EL (cell line): ENCODE measurements around the gene SPSB2.
"Not testable (repeated sequence)": the region's sequence is repeated elsewhere in the genome, so short reads cannot be mapped to it uniquely, and the experiment has no call there.

ENCODE experiments used
- DNase-seq: peaks from one replicate; pipeline ENCODE4 v3.0.0-alpha.2; 2016

SPSB2 gene, protein sequence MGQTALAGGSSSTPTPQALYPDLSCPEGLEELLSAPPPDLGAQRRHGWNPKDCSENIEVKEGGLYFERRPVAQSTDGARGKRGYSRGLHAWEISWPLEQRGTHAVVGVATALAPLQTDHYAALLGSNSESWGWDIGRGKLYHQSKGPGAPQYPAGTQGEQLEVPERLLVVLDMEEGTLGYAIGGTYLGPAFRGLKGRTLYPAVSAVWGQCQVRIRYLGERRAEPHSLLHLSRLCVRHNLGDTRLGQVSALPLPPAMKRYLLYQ

DNA sequence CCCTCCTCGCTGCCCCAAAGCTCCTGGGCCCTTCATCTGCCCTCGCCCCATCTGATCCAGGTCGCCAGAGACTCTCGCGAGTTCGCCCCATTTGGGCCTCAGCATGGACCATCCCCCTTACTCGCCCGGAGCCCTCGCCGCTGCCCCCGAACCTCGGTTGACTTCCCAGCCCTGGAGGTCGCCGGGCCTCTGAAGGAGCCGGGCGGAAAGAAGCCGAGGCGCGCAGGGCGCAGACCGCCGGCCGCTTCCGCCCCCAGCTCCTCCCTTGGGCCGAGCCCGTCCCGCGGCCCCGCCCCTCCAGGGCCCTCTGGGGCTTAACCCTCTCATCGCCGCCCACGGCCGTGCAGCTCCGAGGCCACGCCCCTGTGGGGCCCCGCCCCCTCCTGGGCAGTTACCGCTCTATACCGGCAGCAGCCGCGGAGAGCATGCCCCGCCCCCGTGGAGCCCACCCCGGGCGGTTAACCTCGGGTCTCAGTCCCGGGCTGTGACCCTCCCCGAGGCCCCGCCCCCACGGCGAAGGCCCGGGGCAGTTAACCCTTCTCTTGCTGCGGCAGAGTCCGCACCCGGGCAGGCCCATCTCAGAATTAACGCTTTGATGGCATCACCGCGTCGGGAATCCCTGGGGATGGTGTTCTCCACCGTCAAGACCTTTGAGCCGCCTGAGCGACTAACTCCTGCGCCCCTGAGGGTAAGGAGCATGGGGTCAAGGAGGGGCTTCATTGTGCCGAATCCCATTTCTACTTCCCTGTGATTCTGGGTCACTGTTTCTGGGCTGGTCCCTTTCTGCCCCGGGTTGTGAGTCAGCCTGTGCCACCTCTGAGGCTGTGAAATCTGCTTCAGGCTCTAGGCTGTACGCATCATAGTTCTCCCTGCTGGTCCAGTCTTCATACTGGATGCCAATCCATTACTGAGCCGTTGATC is at the start of gene SPSB2:
TSS of gene SPSB2 (minus strand) at position 210 of the 921 bp plus-strand sequence. CDS start 402 bp downstream, outside the sequence.
- DNase-seq, result peak; percentile 95

- DNase-seq, result no peak
Measured at GRCh38 chr12:6921996-6922946, 49.2 kb upstream of the SPSB2 start.

- no peak for DNase-seq
Measured at GRCh38 chr12:6921539-6921938, 48.4 kb upstream of the SPSB2 start.

DNA sequence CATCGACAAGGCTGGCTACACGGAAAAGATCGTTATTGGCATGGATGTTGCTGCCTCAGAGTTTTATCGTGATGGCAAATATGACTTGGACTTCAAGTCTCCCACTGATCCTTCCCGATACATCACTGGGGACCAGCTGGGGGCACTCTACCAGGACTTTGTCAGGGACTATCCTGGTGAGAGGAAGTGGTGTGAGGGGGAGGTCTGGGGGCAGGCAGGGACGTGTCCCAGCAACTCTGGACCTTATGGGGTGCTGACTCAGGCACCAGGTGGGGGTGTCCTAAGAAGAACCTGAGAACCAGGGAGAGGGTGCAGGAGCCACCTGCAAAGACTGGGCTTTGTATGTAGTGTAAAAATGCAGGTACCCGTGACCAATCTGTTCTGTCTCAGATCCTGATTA is 46.5 kb upstream of the SPSB2 start:
- DNase-seq, result no peak

DNA sequence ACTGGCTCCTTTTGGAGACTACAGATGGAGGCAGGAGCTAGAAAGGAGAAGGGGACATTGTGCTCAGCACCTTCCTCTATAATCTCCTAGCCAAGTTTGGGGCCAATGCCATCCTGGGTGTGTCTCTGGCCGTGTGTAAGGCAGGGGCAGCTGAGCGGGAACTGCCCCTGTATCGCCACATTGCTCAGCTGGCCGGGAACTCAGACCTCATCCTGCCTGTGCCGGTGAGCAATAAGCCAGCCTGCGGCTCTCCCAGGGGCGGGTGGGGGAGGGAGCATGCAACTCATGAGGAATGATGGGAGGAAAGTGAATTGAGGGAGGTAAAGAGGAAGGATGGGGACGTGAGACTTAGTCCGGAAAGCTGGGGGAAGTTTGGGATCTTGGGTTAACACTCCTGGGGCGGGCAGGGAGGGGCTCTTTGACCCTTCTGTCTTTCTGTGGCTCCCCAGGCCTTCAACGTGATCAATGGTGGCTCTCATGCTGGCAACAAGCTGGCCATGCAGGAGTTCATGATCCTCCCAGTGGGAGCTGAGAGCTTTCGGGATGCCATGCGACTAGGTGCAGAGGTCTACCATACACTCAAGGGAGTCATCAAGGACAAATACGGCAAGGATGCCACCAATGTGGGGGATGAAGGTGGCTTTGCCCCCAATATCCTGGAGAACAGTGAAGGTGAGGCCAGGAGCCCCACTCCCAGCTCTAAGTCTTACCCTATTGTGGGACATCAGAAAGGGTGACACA is 44.6 kb upstream of the SPSB2 start:
- DNase-seq, result peak; percentile 71

GRCh38 chr12:6916426-6917200 is 43.5 kb upstream of the SPSB2 start:
- no peak for DNase-seq

DNA sequence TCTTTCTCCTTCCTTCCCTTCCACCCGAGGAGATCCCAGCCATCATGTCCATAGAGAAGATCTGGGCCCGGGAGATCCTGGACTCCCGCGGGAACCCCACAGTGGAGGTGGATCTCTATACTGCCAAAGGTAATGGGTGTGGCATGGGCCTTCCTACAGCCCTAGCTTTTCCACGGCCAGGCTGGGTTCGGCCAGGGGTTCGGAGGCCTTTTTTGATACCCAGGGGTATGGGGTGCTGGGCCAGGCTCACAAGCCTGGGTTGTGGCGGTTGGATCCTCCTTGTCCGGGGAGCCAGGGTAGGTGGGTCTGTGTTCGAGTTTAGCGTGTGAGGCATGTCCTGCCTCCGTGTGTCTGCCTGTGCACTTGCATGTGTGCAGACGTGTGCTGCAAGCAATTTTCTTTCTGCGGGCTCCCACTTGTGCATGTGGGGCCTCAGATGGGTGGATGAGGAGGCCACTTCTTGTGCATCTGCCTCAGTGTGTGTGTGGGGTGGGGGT is 42.7 kb upstream of the SPSB2 start:
- DNase-seq, result no peak

- DNase-seq, result peak; percentile 64
Measured at GRCh38 chr12:6914947-6915788, 42.1 kb upstream of the SPSB2 start.

GRCh38 chr12:6914246-6914946 is 41.3 kb upstream of the SPSB2 start, which contains the start of gene ENO2:
Gene ENO2, plus strand, starts transcription at chr12:6914580. Its CDS starts 1,253 bp downstream, at chr12:6915833.
- peak; percentile 81 for DNase-seq

DNA sequence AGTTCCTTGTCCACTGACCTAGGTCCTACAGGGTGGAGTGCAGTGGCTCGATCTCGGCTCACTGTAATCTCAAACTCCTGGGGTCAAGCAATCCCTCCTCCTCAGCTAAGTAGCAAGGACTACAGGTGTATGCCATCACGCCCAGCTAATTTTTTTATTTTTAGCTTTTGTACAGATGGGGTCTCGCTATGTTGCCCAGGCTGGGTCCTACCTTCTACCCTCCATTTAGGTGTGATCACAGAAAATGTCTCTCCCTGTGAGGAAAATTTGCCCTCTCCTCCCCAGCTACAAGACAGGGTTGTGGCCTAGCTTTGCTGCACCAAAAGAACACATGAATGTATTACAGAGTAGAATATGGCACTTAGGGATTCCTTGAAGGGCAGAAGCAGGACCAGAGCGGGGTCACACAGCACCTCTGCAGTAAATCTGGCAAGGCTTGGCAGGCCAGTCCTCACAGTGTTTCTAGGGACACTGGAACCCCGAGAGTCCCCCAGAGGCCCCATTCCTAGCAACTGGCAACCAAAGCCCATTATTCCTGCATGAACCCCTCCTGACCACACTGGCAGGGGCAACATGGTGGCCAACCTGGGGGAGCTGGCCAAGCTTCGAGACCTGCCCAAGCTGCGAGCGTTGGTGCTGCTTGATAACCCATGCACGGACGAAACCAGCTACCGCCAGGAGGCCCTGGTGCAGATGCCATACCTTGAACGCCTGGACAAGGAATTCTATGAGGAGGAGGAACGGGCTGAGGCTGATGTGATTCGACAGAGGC is 39.2 kb upstream of the SPSB2 start:
- DNase-seq, result no peak

DNA sequence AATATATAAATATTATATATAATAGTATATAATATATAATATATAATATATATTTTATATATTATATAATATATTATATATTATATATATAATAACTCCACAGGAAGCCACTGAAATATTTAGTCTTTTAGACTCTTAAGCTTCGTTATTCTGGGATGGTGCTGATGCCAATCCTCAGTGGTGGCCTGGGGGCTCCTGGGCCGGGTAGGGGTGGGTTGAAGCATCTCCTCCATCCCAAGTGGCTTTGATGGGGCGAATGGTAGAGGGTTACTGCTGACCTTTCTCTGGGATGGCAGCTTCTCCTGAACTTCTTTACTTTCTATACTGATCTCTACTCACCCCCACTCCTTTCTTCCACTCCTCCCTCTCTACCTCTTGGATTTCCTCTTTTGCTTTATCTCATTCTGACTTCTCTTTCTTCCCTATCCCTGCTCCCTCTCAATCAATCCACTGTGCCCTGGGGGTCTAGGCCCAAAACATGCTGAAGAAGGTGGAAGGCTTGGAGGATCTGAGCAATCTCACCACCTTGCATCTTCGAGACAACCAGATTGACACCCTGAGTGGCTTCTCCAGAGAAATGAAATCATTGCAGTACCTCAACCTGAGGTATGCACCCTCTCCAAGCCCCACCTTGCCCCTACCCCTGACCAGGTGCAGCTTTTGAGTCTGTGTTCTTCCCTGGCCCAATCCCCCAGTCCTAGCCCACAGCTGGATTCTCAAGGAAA is 36.5 kb upstream of the SPSB2 start:
- DNase-seq, result no peak

DNA sequence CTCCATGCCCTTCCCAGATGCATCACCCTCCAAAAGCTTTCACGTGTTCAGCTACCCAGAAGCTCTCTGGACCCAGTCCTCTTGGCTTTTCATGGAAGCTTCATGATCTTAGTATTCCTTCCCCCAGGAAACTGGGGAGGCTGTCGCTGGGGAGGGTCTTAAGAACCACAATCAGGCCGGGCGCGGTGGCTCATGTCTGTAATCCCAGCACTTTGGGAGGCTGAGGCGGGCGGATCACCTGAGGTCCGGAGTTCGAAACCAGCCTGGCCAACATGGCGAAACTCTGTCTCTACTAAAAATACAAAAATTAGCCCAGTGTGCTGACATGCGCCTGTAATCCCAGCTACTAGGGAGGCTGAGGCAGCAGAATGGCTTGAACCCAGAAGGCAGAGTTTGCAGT is 35.0 kb upstream of the SPSB2 start:
- not testable (repeated sequence) for DNase-seq

GRCh38 chr12:6905414-6906040 is 32.4 kb upstream of the SPSB2 start:
- DNase-seq, result no peak

- DNase-seq, result peak; percentile 97
Measured at GRCh38 chr12:6904280-6905276, 31.5 kb upstream of the SPSB2 start, which contains the start of gene LRRC23. Gene LRRC23, plus strand, starts transcription at chr12:6904822. Its CDS starts 812 bp downstream, at chr12:6905634.

GRCh38 chr12:6903722-6904121 is 30.6 kb upstream of the SPSB2 start:
- no peak for DNase-seq

DNA sequence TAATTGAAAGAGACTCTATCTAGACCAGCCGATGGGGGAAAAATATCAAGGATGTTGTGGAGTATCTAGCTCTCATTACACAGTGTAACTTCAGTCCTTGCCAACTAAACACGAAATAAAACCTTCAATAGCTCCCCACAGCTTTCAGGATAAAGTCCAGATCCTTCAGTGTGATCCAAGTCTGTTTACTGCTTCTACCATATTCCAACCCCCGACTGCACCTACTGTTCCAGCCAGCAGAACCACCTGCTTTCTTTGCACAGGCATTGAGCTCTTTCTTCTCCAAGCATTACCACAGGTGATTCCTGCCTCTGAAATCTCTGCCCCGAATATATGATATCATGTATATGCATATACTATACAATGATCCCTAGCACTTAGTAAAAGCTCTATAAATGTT is 29.3 kb upstream of the SPSB2 start:
- no peak for DNase-seq
